GM12864 (cell line): Measurements from ENCODE around the gene DAB2IP.

Source experiments
- DNase-seq: peaks from one replicate; pipeline ENCODE4 v3.0.0-alpha.2; 2011; ENCODE audit warnings: low read depth
- H3K4me3 ChIP-seq: 2 replicates; pipeline ENCODE4 v1.5.1; 2011; ENCODE audit warnings: mild to moderate bottlenecking, low read depth, low read length, control low read depth
- CTCF ChIP-seq: IDR thresholded peaks from 2 replicates; pipeline ENCODE4 v1.5.1; 2011; ENCODE audit warnings: low read depth, mild to moderate bottlenecking, moderate library complexity, low read length, control low read depth, inconsistent platforms; ENCODE audit errors: missing control alignments

DAB2IP gene

GRCh38 chr9:121701736-121702261 lies 50.4 kb downstream of the DAB2IP start:
- no peak overlapping the region for H3K4me3 ChIP-seq
- no peak for DNase-seq
- no peak for TF ChIP-seq CTCF

- no peak for TF ChIP-seq CTCF
- DNase-seq = no peak
- no peak overlapping the region for H3K4me3 ChIP-seq
Measured at GRCh38 chr9:121703014-121703734, 51.7 kb downstream of the DAB2IP start.

GRCh38 chr9:121704281-121704680 lies 52.8 kb downstream of the DAB2IP start:
- no peak overlapping the region for H3K4me3 ChIP-seq
- no peak for TF ChIP-seq CTCF
- DNase-seq = no peak

DNA sequence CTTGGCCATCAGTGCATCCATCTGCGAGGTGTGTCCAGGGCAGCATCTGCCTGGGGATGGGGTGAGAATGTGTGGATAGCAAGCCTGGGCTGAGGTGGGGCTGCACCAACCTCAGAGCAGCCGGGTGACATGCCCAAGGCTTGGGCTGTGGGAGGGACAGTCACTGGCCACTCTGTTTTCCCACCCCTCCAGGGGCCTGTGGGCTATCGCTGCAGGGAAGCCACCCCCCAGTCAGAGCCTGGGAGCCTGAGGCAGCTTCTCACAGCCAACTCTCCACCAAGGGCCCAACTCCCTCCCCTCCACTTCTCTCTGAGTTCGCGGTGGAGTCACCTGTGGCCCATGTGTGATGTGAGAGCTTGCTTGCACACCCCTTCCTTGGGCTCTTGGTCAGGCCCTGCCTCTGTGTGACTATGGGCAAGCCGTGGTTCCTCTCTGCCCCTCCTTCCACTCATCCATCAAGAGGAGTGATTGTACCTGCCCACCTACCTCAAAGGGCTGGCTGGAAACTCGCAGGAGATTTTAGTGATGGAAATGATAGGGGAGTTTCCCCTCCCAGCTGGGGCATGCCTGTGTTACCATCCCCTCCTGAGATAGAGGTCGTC lies 54.8 kb downstream of the DAB2IP start:
- no peak overlapping the region for H3K4me3 ChIP-seq
- TF ChIP-seq CTCF = no peak
- no peak for DNase-seq

GRCh38 chr9:121707477-121708424 lies 56.3 kb downstream of the DAB2IP start:
- DNase-seq = peak; percentile 67
- TF ChIP-seq CTCF = no peak
- no peak overlapping the region for H3K4me3 ChIP-seq

- no peak overlapping the region for H3K4me3 ChIP-seq
- no peak for DNase-seq
- TF ChIP-seq CTCF = no peak
Measured at GRCh38 chr9:121708768-121709488, 57.5 kb downstream of the DAB2IP start.
